WTC11 (cell line): ENCODE data around the gene RAB17. TPM values are rescaled to one million over a fixed set of nuclear protein-coding genes. Genes with fewer than 3 reads are reported as not detected.

Experiments used
- ATAC-seq: fragments of 200-7000 bp; cut with Tn5 transposase; 2 replicates; pipeline ENCODE4 v1.10.0; 2021; ENCODE audit warnings: mild to moderate bottlenecking, moderate library complexity
- CTCF ChIA-PET: fragments of 300-600 bp; sonication (Branson Sonifier 250); formaldehyde crosslinking; loops from one replicate; lab custom pipeline; 2021; ENCODE audit warnings: antibody characterized with exemption; lab: Charles Lee
- POLR2A ChIA-PET: fragments of 350-600 bp; sonication (Branson Sonifier 250); formaldehyde crosslinking; loops from one replicate; lab custom pipeline; 2021; ENCODE audit warnings: antibody characterized with exemption; lab: Charles Lee
- DNase-seq: peaks from one replicate; pipeline ENCODE4 v3.0.0; 2021; ENCODE audit warnings: low spot score
- H3K27ac Mint-ChIP-seq: 2 replicates; pipeline ENCODE4 v1.8.0; 2021; ENCODE audit warnings: mixed read lengths
- H3K27me3 Mint-ChIP-seq: 2 replicates; pipeline ENCODE4 v1.8.0; 2021; ENCODE audit warnings: low read depth, mild to moderate bottlenecking, moderate library complexity, mixed read lengths
- H3K36me3 Mint-ChIP-seq: 2 replicates; pipeline ENCODE4 v1.8.0; 2021; ENCODE audit warnings: mixed read lengths
- H3K4me1 Mint-ChIP-seq: 2 replicates; pipeline ENCODE4 v1.8.0; 2022; ENCODE audit warnings: mixed read lengths
- H3K4me3 Mint-ChIP-seq: 2 replicates; pipeline ENCODE4 v1.8.0; 2021; ENCODE audit warnings: mild to moderate bottlenecking, moderate library complexity, mixed read lengths
- H3K9me3 Mint-ChIP-seq: 2 replicates; pipeline ENCODE4 v1.8.0; 2021; ENCODE audit warnings: mixed read lengths
- ARID4B ChIP-seq: sonication (generic); formaldehyde crosslinking; IDR thresholded peaks from 2 replicates; pipeline ENCODE4 v1.8.0; 2023; ENCODE audit warnings: missing genetic modification reagents, mild to moderate bottlenecking, borderline replicate concordance
- ATF2 ChIP-seq: sonication (generic); formaldehyde crosslinking; IDR thresholded peaks from 2 replicates; pipeline ENCODE4 v1.8.1; 2022; ENCODE audit warnings: low read depth, missing genetic modification reagents, borderline replicate concordance
- ATF6 ChIP-seq: sonication (generic); formaldehyde crosslinking; IDR thresholded peaks from 2 replicates; pipeline ENCODE4 v1.8.1; 2023; ENCODE audit warnings: mild to moderate bottlenecking, missing genetic modification reagents
- E2F4 ChIP-seq: sonication (generic); formaldehyde crosslinking; IDR thresholded peaks from 2 replicates; pipeline ENCODE4 v1.8.1; 2022; ENCODE audit warnings: low read depth, mild to moderate bottlenecking, moderate library complexity, missing genetic modification reagents, borderline replicate concordance
- ETV6 ChIP-seq: sonication (generic); formaldehyde crosslinking; IDR thresholded peaks from 2 replicates; pipeline ENCODE4 v1.8.1; 2022; ENCODE audit warnings: mild to moderate bottlenecking, missing genetic modification reagents
- FOXJ3 ChIP-seq: sonication (generic); formaldehyde crosslinking; IDR thresholded peaks from 2 replicates; pipeline ENCODE4 v1.9.0; 2021; ENCODE audit warnings: missing genetic modification reagents, mild to moderate bottlenecking, borderline replicate concordance
- GRHL2 ChIP-seq: fragments of 250-450 bp; sonication (Bioruptor Pico); IDR thresholded peaks from 2 replicates; pipeline ENCODE4 v1.8.0; 2022; ENCODE audit warnings: mild to moderate bottlenecking, moderate library complexity; ENCODE audit not compliant: insufficient replicate concordance, severe bottlenecking
- MAX ChIP-seq: sonication (generic); formaldehyde crosslinking; IDR thresholded peaks from 2 replicates; pipeline ENCODE4 v1.8.0; 2022; ENCODE audit warnings: mild to moderate bottlenecking, missing genetic modification reagents
- NFYB ChIP-seq: sonication (generic); formaldehyde crosslinking; conservative IDR thresholded peaks from 2 replicates; pipeline ENCODE4 v1.8.0; 2022; ENCODE audit warnings: low read depth, missing genetic modification reagents
- OVOL2 ChIP-seq: fragments of 250-450 bp; sonication (Bioruptor Pico); IDR thresholded peaks from 2 replicates; pipeline ENCODE4 v1.9.0; 2021; ENCODE audit warnings: mild to moderate bottlenecking, borderline replicate concordance
- PRRX2 ChIP-seq: fragments of 250-450 bp; sonication (Bioruptor Pico); IDR thresholded peaks from 2 replicates; pipeline ENCODE4 v1.8.0; 2021; ENCODE audit warnings: mild to moderate bottlenecking
- STAT6 ChIP-seq: sonication (generic); formaldehyde crosslinking; conservative IDR thresholded peaks from 2 replicates; pipeline ENCODE4 v1.8.1; 2023; ENCODE audit warnings: mild to moderate bottlenecking, low read depth, missing genetic modification reagents, moderate library complexity
- TEAD4 ChIP-seq: sonication (generic); formaldehyde crosslinking; IDR thresholded peaks from 2 replicates; pipeline ENCODE4 v1.8.0; 2022; ENCODE audit warnings: mild to moderate bottlenecking, missing genetic modification reagents
- USF1 ChIP-seq: sonication (generic); formaldehyde crosslinking; IDR thresholded peaks from 2 replicates; pipeline ENCODE4 v1.8.0; 2022; ENCODE audit warnings: mild to moderate bottlenecking, missing genetic modification reagents
- ZNF281 ChIP-seq: sonication (generic); formaldehyde crosslinking; IDR thresholded peaks from 2 replicates; pipeline ENCODE4 v1.8.0; 2023; ENCODE audit warnings: mild to moderate bottlenecking, missing genetic modification reagents
- ZNF317 ChIP-seq: sonication (generic); formaldehyde crosslinking; IDR thresholded peaks from 2 replicates; pipeline ENCODE4 v1.8.1; 2023; ENCODE audit warnings: low read depth, mild to moderate bottlenecking, moderate library complexity, missing genetic modification reagents, borderline replicate concordance
- ZNF425 ChIP-seq: fragments of 250-450 bp; sonication (Bioruptor Pico); conservative IDR thresholded peaks from 2 replicates; pipeline ENCODE4 v1.9.0; 2021; ENCODE audit warnings: mild to moderate bottlenecking
- total RNA-seq: library from RNA; stranded (reverse); gene quantifications from 3 replicates; pipeline ENCODE4 v1.2.3, GENCODE V29; 2021

Gene RAB17
- total RNA-seq, 1 experiment from 2014 or later: 140 TPM

GRCh38 chr2:237573721-237574415, 16.7 kb downstream of the RAB17 start:
- no peak for DNase-seq
- peaks cover 3% of the 10 kb centered on the region for H3K9me3 Mint-ChIP-seq
- TF ChIP-seq FOXJ3: no peak
- TF ChIP-seq ATF6: no peak
- TF ChIP-seq E2F4 (CRISPR knock-in tag): no peak
- TF ChIP-seq PRRX2 (CRISPR knock-in tag): no peak
- TF ChIP-seq USF1 (CRISPR knock-in tag): no peak
- TF ChIP-seq ARID4B (CRISPR knock-in tag): no peak
- no peak for TF ChIP-seq ZNF281 (CRISPR knock-in tag)
- no peak for TF ChIP-seq TEAD4
- TF ChIP-seq ZNF317: no peak
- TF ChIP-seq MAX (CRISPR knock-in tag): no peak
- TF ChIP-seq ETV6: no peak
- TF ChIP-seq OVOL2 (CRISPR knock-in tag): no peak
- no peak for TF ChIP-seq NFYB (CRISPR knock-in tag)
- TF ChIP-seq ZNF425 (CRISPR knock-in tag): no peak
- TF ChIP-seq GRHL2 (CRISPR knock-in tag): no peak
- no peak for TF ChIP-seq STAT6 (CRISPR knock-in tag)
- no peak for TF ChIP-seq ATF2 (CRISPR knock-in tag)
- ChIA-PET CTCF (interaction anchor here (0.6 to 7.1 kb wide), 13 partner anchors 10 to 152 kb away, joined by 3 to 385 read pairs (median 36); partner anchors contain the start of gene RAB17), POLR2A (interaction anchor here (0.6 kb wide), 1 partner anchor 30 kb away, joined by 3 read pairs; no protein-coding TSS in a partner anchor)
- H3K27ac Mint-ChIP-seq: peak overlapping the region; percentile 85
- peaks cover 41% of the 10 kb centered on the region for H3K4me1 Mint-ChIP-seq
- H3K27me3 Mint-ChIP-seq: no peaks in the 10 kb centered on the region
- peaks cover 22% of the 10 kb centered on the region for H3K36me3 Mint-ChIP-seq
- no peak for ATAC-seq
- H3K4me3 Mint-ChIP-seq: no peak overlapping the region
